ENCODE data around the gene INPP5D. TPM values are rescaled to one million over a fixed set of nuclear protein-coding genes. Genes with fewer than 3 reads are reported as not detected.
"Not testable (repeated sequence)": the region's sequence is repeated elsewhere in the genome, so short reads cannot be mapped to it uniquely, and the experiment has no call there.

Gene INPP5D
- total RNA-seq, 1 experiment from 2014 or later = 1.7 TPM

DNA sequence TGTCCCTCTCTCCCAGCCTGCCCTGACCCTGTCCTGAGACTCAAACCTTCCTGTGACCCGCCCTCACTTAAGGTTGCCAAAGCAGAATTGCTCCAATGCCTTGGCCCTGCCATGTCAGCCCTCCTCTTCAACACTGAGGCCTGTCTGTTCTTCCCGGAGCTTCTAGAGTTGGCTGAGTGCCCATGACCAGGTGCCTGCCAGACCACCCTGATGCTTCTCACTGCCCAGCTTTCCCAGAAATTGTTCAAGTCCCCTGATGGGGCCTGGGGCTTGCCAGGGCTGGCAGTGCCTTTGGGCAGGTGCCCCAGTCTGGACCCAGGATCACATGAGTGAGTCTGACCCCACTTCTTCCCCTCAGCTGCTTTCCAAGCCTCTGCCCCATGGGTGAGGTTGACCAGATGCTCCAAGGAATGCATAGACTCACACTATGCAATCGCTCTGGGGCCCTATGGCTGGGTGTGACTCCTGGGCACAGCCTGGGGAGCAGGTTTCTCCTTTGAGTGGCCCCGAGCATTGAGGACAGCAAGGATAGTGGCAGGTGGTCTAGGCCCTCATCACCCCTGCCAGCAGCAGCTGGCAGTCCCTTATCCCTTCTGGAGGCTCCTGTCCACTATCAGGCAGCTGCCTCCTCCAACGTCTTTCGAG is 3.1 kb upstream of the INPP5D start:
- Histone ChIP-seq H3K36me3 (replicated peaks; ENCODE audit: control insufficient read depth, insufficient read depth, low read length) (no peaks in the 10 kb centered on the region), H3K4me3 (ENCODE audit: insufficient read depth, low read depth, low read length) (no peak overlapping the region), H3K27me3 (ENCODE audit: control insufficient read depth, insufficient read depth, low read length) (peaks cover 5% of the 10 kb centered on the region)
- no peak for DNase-seq

DNA sequence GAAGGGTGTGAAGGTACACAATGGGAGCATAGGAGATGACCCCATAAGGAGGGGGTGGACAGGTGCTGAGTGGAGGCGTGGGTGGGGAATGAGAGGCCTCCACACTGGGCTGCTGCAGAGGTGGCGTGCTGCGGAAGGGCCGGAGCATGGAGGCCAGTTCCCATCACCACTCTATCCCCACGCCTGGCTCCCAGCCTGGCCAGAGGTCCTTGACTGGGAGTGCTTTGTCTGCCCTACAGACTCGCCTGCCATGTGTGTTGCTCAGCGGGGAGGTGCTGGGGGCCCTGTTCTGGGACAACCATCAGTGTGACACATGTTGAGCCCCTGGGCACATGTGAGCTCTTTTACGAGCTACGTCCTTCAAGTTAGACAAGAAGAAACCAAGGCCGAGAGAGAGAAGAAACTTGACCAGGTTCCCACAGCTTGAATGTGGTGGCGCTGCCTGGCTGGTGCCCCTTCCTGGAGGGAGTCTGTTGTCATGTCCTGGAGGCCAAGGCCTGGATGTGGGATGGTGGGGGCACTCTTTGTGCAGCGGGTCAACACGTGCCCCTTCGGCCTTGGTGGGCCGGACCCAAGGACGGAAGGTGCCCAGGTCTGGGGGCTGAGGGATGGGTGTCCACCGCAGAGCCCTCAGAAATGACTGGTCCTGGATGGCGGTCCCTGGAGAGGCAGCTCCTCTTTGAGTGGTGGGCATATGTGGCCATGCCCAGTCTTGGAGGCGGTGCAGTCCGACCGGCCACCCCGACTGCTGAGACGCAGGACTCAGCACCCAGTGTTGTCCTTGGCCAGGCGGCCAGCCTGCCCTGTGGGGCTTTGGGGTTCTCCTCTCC is 1.2 kb upstream of the INPP5D start:
- no peak for DNase-seq
- Histone ChIP-seq H3K4me3 (ENCODE audit: insufficient read depth, low read depth, low read length) (no peak overlapping the region), H3K27me3 (ENCODE audit: control insufficient read depth, insufficient read depth, low read length) (peaks cover 5% of the 10 kb centered on the region), H3K36me3 (replicated peaks; ENCODE audit: control insufficient read depth, insufficient read depth, low read length) (no peaks in the 10 kb centered on the region)

DNA sequence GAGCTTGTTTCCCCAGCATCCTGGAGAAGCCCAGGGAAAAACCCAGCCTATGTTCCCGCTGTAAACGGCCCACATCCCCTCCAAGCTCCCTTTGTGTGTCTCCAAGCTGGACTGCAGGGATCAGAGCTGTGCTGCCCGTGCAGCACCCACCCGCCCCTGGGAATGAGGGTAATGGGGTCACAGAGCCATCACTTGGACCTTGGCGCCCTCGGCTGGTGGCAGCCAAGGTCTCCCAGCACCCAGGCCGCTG is 670 bp upstream of the INPP5D start:
- DNase-seq = peak; percentile 80
- Histone ChIP-seq H3K36me3 (replicated peaks; ENCODE audit: control insufficient read depth, insufficient read depth, low read length) (no peaks in the 10 kb centered on the region), H3K27me3 (ENCODE audit: control insufficient read depth, insufficient read depth, low read length) (peaks cover 4% of the 10 kb centered on the region), H3K4me3 (ENCODE audit: insufficient read depth, low read depth, low read length) (no peak overlapping the region)

DNA sequence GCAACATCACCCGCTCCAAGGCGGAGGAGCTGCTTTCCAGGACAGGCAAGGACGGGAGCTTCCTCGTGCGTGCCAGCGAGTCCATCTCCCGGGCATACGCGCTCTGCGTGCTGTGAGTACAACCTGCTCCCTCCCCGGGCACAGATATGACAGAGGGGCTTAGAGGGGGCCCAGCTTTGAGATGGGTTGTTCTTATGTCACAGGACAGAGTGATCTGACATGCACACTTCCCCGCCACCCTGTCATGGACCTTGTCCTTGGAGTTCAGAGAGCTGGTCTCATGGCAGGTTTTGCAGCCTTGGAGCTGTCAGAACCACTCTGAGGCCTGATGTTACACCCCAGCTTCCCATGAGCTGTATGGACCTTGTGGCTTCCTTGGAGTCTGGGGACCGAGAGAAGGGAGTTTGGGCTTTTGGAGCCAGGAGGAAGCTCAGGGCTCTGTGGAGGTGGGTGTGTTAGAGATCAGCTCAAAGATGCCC is 398 bp downstream of the INPP5D start:
- Histone ChIP-seq H3K4me3 (ENCODE audit: insufficient read depth, low read depth, low read length) (no peak overlapping the region), H3K36me3 (replicated peaks; ENCODE audit: control insufficient read depth, insufficient read depth, low read length) (no peaks in the 10 kb centered on the region), H3K27me3 (ENCODE audit: control insufficient read depth, insufficient read depth, low read length) (no peaks in the 10 kb centered on the region)
- no peak for DNase-seq

DNA sequence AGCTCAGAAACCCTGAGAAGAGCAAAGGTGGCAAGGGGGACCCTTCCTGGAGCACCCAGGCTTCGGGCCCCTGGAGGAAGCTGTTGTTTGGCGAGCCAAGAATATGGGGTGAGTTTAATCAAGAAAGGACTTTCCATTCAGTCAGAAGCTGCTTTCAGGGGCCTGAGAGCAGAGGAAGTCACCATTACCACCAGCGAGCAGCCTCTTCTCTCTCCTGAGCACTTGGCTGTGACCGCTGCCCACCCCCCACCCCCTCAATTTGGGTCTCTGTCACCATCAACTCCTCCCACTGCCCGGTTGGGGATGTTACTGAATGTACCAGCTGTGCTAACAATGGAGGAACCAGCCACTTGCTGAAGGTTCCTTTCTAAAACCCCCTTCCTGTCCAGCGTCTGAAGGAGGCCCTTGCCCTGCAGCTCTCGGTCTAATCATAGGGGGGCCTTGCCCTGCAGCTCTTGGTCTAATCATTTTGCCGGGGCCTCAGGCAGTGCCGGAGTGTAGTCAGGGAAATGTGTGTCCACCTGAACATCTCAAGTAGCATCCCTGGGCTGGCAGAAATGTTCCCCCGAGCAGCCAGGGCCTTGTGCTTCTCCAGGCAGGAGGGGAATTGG is 943 bp downstream of the INPP5D start:
- Histone ChIP-seq H3K36me3 (replicated peaks; ENCODE audit: control insufficient read depth, insufficient read depth, low read length) (no peaks in the 10 kb centered on the region), H3K27me3 (ENCODE audit: control insufficient read depth, insufficient read depth, low read length) (no peaks in the 10 kb centered on the region), H3K4me3 (ENCODE audit: insufficient read depth, low read depth, low read length) (no peak overlapping the region)
- no peak for DNase-seq

DNA sequence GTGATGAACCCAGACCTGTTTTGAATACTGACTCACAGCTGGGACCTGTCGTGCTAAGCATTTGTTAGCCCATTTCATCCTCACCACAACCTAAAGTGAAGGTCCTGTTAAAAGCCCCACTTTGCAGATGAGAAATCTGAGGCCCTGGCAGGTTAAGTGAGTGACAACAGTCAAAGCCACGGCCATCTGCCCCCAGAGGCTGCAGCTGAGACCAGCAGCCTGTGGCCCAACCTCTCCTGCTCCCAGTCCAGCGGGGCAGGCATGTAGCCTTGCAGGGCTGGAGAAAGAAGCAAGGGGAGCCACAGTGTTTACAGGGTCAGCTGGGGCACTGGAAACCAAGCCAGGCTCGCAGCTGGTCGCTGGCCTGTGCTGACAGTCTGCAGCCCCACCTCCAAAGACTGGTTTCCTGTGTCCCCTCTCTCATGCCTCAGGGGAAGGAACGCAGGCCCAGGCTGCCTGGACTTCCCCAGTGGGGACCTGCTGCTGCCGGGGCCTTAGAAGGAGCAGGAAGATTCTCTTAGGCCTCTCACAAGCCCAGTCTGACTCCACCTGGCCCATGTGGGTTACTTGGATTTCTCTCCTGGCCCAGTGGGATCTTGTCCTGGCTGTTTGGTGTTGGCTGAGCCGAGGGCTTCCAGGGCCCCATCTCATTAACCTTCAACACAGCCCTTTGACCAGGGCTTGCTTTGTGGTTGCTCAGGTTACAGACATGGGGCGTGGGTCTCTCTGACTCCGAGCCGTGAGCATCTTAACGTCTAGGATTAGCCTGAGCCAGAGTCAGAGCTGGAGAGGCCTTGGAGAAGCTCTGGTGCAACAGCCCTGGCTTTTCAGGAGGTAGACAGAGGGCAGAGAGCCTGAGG is 1.7 kb downstream of the INPP5D start:
- no peaks in the 10 kb centered on the region for H3K36me3 ChIP-seq (replicated peaks; ENCODE audit: control insufficient read depth, insufficient read depth, low read length)
- no peak overlapping the region for H3K4me3 ChIP-seq (ENCODE audit: insufficient read depth, low read depth, low read length)
- peak; percentile 74 for DNase-seq
- no peaks in the 10 kb centered on the region for H3K27me3 ChIP-seq (ENCODE audit: control insufficient read depth, insufficient read depth, low read length)

DNA sequence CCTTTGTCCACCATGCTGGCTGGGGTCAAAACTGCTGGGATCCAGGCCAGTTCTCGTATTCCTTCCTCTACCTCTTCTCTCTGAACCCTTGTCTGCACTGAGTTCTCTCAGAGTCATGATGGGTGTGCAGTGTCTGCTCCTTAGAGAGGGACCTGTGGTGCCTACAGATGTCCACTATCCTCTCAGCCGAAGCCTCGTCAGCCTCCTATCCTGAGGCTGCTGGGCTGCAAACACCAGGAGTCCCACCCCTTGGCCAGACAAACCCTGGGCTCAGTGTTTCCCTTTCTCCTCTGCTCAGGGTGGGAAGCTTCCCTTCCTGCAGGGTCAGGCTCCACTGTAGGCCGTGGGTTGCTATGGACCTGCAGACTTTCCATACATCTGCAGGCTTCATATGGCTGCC is 2.3 kb downstream of the INPP5D start:
- H3K4me3 ChIP-seq (ENCODE audit: insufficient read depth, low read depth, low read length) = no peak overlapping the region
- no peak for DNase-seq

DNA sequence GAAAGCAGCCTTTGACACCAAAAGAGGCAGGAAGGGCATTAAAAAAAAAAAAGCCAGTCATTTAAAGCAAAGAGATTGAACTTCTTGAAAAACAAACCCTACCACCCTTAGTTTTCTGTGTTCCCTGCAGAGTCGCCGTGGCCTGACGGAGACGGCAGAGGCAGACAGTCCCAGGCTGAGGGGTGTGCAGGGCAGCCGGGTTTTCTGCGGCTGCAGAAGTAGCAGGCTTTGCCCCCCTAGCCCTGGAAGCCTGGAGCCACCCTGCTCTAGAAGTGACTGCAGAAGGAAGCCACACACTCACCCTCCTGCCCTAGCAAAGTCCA is 2.8 kb downstream of the INPP5D start:
- no peak for DNase-seq
- no peaks in the 10 kb centered on the region for H3K27me3 ChIP-seq (ENCODE audit: control insufficient read depth, insufficient read depth, low read length)
- H3K36me3 ChIP-seq (replicated peaks; ENCODE audit: control insufficient read depth, insufficient read depth, low read length) = no peaks in the 10 kb centered on the region
- no peak overlapping the region for H3K4me3 ChIP-seq (ENCODE audit: insufficient read depth, low read depth, low read length)

More for the DNA sequence above, 2.3 kb downstream of the INPP5D start:
- Histone ChIP-seq H3K36me3 (replicated peaks; ENCODE audit: control insufficient read depth, insufficient read depth, low read length) (no peaks in the 10 kb centered on the region), H3K27me3 (ENCODE audit: control insufficient read depth, insufficient read depth, low read length) (no peaks in the 10 kb centered on the region)

DNA sequence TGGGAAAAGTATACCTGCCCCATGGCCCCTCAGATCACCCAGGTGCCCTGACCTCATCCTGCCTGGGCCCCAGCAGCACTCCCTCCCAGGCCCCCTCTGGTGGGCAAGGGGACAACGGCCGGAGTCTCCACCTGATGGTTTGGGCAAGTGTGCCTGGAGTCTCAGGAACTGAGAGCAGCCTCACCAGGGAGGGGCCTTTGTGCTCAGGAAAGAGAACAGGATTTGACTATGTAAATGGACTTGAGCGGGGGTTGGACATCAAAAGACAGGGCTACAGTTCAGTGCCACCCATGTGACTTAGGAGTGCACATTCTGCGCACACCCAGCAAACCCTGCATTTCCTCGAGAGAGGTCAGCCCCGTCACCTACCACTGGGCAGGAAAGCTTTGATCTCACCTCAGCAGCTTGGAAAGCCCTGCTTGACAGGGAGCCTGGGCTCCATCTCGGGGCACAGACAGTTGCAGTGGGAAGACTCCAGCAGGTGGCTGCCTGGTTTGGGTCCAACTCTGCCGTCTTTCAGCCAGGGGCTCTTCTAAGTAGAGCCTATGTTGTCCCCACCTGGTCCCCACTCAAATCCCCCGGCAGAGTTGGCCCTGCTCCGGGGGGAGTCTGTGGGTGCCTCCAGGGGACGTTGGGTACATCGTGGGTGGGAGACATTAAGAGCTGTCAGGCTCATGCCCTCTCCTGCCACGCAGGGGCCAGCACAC is 3.3 kb downstream of the INPP5D start:
- Histone ChIP-seq H3K36me3 (replicated peaks; ENCODE audit: control insufficient read depth, insufficient read depth, low read length) (no peaks in the 10 kb centered on the region), H3K27me3 (ENCODE audit: control insufficient read depth, insufficient read depth, low read length) (no peaks in the 10 kb centered on the region), H3K4me3 (ENCODE audit: insufficient read depth, low read depth, low read length) (no peak overlapping the region)
- peak; percentile 90 for DNase-seq

DNA sequence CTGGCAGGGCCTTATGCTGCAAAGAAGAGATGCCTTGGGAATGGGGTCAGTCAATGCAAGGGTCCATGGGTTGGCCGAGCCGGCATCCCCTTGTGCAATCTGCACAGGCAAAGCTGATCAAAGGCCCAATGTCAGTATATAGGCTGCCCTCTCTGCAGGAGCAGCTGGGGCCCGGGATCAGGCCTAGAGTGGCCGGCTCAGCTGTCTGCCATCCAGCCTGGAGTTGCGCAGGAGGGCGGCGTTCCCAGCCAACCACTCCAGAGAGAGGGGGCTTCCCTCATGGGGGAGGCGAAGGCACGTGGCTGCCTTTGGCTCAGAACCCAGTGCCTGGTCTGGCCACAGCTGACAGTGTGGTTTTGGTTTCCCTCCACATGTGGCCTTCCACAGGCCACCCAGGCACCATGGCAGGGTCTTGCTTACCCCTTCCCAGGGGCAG is 3.9 kb downstream of the INPP5D start:
- no peaks in the 10 kb centered on the region for H3K36me3 ChIP-seq (replicated peaks; ENCODE audit: control insufficient read depth, insufficient read depth, low read length)
- DNase-seq = no peak
- H3K4me3 ChIP-seq (ENCODE audit: insufficient read depth, low read depth, low read length) = no peak overlapping the region
- H3K27me3 ChIP-seq (ENCODE audit: control insufficient read depth, insufficient read depth, low read length) = no peaks in the 10 kb centered on the region

DNA sequence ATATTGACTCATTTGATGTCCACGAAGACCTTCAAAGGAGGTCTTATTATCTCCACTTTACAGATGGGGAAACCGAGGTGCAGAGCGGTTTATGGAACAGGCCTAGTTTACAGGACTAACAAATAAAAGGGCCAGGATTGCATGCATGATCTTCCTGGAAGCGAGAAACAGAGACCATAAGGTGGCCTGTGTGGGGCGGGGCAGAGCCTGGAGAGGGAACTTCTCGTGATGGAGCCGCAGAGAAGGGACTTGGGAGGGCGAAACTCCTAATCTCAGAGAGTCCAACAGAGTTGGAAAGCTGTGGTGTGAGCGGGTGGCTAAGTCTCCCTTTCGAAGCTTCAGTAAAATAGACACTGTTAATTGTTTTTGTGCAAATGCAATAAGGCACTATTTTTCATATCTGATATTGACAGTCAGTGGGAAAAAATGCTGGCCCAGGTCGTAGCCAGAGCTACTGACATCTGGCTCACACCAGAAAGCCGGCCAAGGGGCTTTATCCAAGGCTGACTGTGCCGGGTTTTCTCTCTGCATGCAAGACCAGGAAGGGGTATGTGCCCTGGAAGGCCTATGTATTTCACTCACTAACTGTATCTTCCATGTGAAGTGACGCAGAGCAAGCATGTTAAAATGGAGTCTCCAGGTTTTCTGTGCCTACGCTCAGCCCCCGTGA is 4.5 kb downstream of the INPP5D start:
- DNase-seq = no peak
- Histone ChIP-seq H3K4me3 (ENCODE audit: insufficient read depth, low read depth, low read length) (no peak overlapping the region), H3K36me3 (replicated peaks; ENCODE audit: control insufficient read depth, insufficient read depth, low read length) (no peaks in the 10 kb centered on the region), H3K27me3 (ENCODE audit: control insufficient read depth, insufficient read depth, low read length) (no peaks in the 10 kb centered on the region)

DNA sequence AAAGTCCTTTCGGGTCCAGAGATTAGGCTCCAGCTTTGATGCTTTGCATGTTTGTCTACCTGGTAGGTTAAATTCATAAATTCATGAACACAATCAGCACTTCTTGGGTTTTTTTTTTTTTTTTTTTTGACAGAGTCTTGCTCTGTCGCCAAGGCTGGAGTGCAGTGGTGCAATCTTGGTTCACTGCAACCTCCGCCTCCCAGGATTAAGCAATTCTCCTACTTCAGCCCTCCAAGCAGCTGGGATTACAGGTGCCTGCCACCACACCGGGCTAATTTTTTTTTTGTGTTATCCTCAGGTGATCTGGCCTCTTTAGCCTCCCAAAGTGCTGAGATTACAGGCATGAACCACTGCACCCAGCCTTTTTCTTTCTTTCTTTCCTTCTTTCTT is 5.1 kb downstream of the INPP5D start:
- not testable (repeated sequence) for DNase-seq; H3K27me3 ChIP-seq (ENCODE audit: control insufficient read depth, insufficient read depth, low read length); H3K4me3 ChIP-seq (ENCODE audit: insufficient read depth, low read depth, low read length)

DNA sequence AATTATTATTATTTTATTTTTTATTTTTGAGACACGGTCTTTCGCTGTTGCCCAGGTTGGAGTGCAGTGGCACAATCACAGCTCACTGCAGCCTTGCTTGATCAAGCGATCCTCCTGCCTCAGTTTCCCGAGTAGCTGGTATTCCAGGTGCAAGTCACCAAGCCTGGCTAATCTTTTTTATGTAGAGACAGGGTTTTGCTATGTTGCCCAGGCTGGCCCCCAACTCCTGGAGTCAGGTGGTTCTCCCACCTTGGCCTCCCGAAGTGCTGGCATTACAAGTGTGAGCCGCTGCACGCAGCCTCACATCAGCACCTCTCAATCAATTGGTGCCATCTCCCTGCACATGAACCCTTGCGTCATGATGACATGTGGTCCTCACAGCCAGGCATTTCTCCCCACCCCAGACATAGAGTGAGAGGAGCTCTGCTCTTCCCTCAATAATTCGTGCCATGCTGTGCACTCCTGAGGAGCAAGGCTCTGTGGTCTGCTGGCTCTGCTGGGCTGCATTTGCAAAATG is 5.9 kb downstream of the INPP5D start:
- no peaks in the 10 kb centered on the region for H3K27me3 ChIP-seq (ENCODE audit: control insufficient read depth, insufficient read depth, low read length)
- no peaks in the 10 kb centered on the region for H3K36me3 ChIP-seq (replicated peaks; ENCODE audit: control insufficient read depth, insufficient read depth, low read length)
- no peak overlapping the region for H3K4me3 ChIP-seq (ENCODE audit: insufficient read depth, low read depth, low read length)
- no peak for DNase-seq

More for the DNA sequence above, 5.1 kb downstream of the INPP5D start:
- not testable (repeated sequence) for H3K36me3 ChIP-seq (replicated peaks; ENCODE audit: control insufficient read depth, insufficient read depth, low read length)

Measured in H7 (cell line).